ENCODE measurements around the gene SHCBP1L.

GRCh38 chr1:182885591-182885990 lies 67.4 kb downstream of the SHCBP1L start:
- TF ChIP-seq, protein P1, sequence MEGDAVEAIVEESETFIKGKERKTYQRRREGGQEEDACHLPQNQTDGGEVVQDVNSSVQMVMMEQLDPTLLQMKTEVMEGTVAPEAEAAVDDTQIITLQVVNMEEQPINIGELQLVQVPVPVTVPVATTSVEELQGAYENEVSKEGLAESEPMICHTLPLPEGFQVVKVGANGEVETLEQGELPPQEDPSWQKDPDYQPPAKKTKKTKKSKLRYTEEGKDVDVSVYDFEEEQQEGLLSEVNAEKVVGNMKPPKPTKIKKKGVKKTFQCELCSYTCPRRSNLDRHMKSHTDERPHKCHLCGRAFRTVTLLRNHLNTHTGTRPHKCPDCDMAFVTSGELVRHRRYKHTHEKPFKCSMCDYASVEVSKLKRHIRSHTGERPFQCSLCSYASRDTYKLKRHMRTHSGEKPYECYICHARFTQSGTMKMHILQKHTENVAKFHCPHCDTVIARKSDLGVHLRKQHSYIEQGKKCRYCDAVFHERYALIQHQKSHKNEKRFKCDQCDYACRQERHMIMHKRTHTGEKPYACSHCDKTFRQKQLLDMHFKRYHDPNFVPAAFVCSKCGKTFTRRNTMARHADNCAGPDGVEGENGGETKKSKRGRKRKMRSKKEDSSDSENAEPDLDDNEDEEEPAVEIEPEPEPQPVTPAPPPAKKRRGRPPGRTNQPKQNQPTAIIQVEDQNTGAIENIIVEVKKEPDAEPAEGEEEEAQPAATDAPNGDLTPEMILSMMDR (IDR thresholded peaks at IDR 0.05) = no peak
- no peak for TF ChIP-seq POLR2A (IDR thresholded peaks at IDR 0.05)

Data from right lobe of liver (tissue), 4 donors.